Pulmonary artery endothelial cell (primary cell): ENCODE results near the gene FAM131B. TPM values are rescaled to one million over a fixed set of nuclear protein-coding genes. Genes with fewer than 3 reads are reported as not detected.
"Not testable (repeated sequence)": the region's sequence is repeated elsewhere in the genome, so short reads cannot be mapped to it uniquely, and the experiment has no call there.

ENCODE experiments used
- DNase-seq: peaks from one replicate; pipeline ENCODE4 v3.0.0-alpha.2; 2011; ENCODE audit warnings: low read depth, low spot score
- total RNA-seq: library from RNA; depleted of rRNA; stranded (reverse); fragments of >200 nt; gene quantifications from 2 replicates; pipeline ENCODE4 v1.2.3, GENCODE V29; 2014

Gene FAM131B
- 1.2 and 1.5 TPM in 2 replicates for total RNA-seq

DNA sequence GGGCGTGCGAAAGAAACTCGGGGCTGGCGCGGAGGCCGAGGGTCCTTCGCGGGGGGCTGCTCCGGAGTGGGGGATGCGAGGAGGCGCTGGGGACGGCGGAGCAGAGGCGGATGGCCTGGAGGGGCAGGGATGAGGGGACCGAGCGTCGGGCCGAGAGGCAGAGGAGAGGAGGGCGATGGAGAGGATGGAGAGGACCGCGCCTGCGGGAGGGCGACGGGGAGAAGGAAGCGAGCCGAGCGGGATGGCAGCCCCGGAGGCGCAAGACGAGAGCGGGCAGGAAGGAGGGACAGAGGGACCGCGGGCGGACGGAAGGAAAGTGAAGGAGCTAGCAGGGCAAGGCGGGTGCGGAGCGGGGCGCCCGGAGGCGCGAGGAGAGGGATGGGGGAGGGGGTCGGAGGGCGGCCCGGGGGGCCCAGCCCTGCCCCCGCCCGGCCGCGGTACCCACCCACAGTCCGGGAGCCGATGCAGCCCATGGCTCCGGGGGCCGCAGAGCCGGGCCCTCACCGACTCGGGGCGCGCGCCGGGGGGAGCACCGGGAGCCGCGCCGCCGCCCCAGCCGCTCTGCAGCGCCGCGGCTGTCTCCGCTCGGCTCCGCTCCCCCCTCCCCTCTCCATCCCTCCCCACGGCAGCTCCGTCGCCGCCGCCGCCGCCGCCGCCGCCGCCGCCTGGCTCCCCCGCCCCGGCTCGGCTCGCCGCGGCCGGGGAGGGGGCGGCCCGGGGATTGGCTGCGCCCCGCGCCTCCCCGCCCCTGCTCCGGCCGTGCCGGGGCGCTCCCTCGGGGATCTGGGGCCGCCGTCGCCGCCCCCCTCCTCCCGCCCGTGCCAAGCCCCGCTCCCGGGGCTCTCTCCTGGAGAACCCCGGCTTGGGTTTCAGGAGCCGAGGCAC, at the start of gene FAM131B:
TSS of gene FAM131B (minus strand) at position 583 of the 885 bp plus-strand sequence. CDS start at position 473, 110 bp downstream.
- DNase-seq: no peak

DNA sequence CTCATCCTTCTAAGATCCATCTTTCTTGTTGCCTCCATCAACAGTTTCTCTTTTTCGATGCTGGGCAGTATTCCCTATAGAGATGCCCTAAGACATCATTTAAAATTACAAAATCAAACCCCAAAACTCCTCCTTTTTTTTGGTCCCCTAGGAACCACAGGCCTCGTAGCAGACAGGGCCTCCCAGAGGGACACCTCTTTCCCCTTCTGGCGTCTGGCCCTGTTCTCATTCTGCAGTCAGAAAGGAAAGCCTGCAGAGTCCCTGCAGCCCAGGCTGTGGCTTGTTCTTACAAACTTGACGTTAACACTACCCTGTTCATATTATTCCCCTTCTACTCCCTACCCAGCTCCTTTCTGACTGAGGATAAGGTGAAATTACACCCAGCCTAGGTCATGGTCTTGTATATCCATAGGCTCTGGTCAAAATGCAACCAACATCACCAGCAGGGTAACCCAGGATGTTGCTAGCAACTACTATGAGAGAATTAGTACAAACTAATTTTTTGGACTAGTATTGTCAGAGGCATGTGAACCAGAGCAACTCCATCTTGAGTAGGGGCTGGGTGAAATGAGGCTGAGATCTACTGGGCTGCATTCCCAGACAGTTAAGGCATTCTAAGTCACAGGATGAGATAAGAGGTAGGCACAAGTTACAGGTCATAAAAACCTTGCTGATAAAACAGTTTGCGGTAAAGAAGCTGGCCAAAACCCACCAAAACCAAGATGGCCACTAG, 49.6 kb upstream of the FAM131B start:
- no peak for DNase-seq

DNA sequence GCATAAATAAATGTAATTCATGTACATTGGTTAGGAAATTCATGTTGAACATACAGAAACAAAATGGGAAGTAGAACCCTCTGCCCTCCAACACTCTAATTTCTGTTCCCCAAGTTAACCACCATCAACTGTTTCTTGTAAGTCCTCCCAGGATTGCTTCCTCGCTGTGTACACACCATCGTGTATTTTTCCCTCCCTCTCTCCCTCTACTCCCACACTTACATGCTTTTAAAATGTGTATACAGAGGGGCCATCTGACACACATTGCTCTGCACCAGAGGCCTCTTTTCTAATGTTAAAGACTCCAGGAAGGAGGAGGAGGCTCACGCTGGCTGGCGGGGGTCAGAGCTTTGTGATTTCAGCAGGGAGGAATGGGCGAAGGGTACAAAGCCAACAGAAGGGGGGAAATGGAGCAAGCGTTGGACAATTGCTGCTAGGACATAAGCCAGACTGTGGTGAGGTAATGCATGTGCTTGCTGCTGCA, 48.0 kb upstream of the FAM131B start:
- DNase-seq: no peak

DNA sequence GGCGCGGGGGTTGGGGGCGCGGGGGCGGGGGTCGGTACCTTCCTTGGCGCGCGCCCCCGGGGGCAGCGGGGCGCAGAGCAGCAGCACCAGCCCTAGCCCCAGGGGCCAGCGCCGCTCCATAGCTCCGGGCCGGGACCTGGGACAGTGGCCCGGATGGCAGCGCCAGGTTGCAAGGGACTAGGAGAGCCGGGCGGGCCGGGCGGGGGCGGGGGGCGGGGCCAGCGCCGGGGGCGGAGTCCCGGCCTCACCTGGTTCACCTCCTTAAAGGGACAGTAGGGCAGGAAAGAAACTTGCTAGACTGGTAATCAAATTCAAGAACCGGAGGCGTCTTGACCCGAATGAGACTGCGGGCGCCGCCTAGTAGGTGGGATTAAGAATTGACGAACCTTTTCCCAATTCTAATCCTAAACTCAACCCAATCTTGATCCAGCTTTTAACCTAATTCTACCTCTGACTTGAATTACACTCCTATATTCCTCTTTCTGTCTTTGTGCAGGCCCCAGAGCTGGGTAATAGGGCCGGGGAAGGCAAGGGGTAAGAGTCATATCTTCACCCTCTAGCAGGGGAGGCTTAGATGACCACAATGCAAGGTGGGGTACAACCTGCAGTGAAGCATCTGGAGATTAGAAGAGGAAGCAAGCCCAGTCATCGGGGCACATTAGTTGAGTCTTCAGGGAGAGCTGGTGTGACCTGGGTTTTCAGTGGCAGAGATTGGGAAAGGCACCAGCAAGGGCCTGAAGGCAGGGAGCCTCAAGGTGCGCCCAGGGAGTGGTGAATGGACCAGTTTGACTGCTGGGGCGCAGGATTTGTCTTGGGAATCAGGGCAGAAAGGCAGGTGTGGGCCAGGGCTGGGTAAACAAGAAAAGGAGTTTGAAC, 46.4 kb upstream of the FAM131B start, which contains the start of gene EPHA1:
TSS of gene EPHA1 (minus strand) at position 171 of the 876 bp plus-strand sequence. CDS start at position 120, 51 bp downstream.
- no peak for DNase-seq

DNA sequence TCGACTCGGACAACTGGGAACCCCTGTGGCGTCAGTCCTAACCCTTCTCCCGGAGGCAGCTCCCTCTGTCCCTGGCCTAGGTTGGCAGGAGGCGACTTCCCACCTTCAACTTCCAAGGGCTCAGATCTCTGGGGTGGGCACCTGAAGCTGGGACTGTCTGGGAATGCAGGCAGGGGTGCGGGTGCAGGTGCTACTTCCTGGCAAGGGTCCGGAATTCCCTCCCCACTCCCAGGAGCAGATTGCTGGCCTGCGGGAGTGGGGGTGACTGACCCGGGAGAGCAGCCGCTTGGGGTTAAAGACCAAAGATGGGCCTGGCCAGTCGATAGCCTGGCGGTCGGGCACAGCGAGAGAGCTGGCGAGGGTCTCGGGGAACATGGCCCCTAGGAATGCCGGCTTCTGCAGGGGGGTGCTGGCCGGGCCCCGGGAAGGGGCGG, 45.8 kb upstream of the FAM131B start:
- DNase-seq: no peak

DNA sequence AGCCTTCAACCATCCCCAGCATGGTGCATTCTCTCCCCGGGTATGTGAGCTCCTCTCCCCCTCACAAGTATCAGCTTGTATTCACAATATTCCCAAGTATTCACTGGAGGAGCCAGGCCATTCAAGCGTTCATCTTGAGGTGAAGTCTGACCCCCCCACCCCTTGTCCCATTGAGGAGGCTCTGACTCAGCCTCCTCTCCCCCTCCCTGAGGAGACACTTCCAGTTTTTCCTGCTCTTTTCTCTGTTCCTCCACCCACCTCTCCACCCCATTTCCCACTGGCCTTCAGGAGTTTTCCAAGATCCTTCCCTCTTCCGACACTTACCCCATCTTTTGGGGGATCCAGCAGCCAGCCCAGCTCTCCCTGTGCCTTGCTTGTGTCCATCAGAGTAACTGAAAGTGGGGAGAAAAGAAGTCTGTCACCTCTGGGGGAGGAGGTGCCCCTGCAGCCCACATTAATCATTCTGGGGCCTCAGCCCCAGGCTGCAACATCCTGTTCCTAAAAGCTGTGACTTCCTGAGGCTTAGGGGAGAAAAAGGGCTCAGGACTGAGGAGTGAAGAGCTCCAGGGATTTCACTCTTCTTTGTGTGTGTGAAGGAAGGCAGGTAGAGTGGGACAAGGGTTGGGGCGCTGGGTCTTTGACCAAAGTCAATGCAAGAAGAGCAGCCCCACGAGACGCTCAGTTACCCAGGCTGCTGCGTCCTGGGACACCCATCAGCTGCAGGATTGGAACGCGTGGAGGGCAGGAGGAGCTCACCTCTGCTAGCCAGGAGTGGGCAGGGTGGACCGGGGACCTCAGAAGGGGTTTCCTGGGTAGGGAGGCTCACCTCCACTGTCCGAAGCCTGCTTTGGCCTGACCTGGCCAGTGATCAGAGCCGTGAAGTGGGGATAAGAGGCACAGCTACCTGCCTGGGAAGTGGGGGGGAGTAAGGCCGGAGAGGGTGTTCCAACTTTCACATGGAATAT, 45.1 kb upstream of the FAM131B start:
- no peak for DNase-seq

DNA sequence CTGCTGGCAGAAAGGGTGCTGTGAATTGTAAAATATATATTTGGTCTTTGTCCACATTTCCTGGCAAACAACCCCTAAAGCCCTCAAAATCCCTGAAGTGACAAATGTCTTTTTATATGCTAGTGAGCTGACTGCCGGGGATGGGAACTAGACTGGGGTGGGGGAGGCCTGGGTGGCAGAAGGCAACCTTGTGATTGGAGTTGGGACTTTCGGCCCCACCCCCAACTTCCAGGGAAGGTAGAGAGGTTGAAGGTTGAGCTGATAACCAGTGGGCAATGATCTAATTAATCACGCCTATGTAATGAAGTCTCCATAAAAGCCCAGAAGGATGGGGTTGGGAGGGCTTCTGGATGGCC, 43.5 kb upstream of the FAM131B start:
- DNase-seq: no peak

DNA sequence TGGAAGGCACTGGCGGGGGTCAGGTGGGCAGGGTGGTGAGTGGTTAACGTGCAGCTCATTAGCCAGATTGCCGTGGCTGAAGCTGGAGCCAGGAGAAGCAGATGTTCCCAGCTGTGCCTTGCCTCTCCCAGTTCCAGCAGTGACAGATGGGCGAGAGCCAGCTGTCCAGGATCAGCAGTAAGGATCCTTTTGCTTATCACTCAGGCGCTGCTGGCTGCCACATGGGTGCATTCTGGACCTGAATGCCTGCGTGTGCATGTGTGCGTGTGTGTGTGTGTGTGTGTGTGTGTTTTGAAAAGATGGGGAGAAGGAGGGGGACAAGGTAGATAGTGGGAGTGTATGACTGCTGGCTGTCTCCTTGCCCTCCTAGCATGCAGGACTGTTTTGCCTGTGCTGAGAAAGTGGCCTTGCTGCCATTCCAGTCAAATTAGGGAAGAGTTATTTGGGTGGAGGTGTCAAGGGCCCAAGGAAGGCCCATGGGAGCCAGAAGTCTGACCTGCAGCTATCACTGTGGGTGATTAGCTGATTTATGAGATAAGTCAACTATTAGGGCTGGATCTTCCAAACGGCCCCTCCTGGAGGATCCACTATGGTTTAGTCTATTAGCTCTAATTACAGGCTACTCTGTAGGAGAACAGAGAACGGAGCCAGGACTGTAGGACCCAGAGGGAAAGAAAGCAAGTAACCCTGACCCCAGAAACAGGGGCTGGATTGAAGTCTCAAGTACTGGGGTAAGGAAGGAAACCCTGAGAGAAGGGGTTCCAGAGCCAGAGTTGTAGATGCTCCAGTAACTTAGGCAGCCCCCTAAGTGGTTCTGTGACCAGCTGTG, 42.9 kb upstream of the FAM131B start:
- DNase-seq: no peak

DNA sequence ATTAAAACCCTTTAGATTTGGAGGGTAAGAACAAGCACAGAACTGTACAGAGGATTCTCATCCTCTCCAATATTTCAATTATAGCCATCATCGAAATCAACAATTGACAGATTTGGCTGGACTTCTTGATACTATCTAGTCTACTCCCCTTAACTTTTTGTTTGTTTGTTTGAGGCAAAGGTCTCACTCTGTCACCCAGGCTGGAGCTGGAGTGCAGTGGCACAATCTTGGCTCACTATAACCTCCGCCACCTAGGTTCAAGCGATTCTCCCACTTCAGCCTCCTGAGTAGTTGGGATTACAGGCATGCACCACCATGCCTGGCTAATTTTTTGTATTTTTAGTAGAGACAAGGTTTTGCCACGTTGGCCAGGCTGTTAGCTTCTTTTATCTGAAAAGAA, 39.7 kb upstream of the FAM131B start:
- DNase-seq: not testable (repeated sequence)

DNA sequence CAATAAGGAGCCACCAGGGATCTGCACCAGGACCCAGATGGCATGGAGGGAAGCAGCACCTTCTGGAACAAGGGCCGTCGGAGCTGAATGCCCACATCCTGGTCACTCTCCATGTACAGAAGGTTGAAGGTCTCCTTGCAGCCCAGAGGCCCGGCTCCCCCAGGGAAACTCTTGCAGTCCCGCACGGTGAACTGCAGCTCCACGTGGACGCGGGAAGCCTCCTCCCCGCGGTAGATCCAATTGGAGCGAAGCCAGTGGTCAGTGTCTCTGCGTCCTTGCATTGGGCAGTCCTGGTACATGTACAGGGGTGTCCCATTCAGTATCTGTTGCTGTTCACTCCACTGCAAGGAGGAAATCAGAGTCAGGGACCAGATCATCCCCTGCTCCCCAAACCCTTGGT, 38.8 kb upstream of the FAM131B start:
- DNase-seq: no peak

DNA sequence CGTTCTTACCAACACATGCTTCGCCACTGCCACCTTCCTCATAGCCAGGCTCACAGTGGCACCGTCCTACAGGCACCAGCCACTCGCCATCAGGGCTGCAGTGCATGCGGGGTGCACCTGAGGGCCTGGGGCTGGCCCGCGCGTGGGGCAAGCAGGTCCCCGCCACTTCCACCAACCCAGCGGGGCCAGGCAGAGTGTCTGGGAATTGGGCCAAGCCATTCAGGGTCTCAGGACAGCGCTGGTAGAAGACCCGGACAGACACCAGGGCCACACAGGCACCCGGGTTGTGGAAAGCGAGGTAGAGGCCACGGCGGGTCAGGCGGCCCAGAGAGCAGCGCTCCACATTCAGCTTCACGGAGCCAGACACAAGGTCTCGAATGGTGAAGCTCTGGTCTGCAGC, 37.1 kb upstream of the FAM131B start:
- no peak for DNase-seq

DNA sequence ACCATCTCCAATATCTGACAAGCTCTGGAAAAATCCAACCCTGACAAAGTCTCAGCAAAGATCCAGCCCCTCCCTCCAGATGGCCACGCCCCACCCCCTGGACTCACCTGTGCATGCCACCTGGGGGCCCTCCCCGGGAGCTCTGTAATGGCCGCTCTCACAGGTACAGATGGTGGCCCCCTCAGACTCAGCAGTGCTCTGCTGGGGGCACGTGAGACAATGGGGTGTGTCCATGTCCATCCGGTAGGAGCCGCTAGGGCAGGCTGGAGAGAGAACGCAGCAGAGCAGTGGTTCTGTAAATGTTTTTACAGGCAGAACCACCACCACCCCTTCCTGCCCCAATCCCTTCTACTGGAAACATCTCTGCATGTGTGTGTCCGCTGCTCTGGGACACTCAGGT, 36.6 kb upstream of the FAM131B start:
- no peak for DNase-seq

DNA sequence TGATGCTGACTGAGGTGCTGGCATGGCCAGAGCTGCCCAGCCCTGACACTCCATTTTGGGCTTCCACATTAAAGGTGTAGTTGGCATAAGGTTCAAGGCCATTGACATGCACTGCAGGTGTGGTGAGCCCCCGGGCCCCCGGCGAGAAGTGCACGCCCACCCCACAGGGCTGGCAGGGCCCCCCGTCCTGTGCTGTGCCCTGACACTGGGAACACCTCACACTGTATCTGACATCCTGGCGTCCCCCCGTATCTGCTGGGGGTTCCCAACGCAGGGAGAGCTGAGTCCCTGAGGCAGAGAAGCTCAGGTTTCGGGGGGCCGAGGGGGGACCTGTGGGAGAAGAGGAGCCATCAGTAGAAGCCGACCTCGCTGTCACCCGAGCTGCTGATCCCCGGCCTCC, 36.1 kb upstream of the FAM131B start:
- DNase-seq: no peak

DNA sequence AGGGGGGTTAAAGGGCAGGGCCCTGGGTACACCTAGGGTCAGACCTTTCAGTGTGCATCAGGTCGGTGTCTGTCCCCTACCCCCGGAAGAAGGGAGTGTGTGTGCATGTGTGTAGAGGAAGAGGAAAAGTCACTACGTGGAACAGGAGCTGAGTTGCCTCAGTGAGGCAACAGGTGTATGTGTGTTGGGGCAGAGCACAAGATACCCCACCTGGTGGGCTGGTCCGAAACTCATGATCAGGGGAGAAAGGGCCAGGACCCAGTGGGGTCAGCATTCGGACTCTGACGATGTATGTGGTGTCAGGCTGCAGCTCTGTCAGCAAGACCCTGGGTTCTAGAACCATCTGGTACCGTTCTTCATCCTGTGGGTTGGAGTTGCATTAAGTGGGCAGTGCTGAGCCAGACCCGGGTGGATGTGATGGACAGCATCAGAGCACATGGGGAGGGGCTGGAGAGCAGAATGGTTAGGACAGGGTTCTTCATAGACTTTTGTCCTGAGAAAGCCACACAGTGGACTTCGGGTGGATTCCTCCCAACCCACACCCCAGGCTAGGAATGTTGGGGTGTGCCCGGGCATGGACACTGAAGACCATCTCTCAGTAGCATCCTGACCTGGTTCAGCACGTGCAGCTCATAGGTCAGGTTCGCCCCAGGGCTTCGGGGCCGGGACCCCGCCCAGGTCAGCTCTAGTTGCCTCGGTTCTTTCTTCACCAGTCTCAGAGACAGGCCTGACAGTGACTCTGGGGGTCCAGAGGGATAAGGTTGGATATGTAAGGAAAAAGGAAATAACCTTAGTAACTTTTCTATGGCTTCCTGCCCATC, 35.4 kb upstream of the FAM131B start:
- no peak for DNase-seq

DNA sequence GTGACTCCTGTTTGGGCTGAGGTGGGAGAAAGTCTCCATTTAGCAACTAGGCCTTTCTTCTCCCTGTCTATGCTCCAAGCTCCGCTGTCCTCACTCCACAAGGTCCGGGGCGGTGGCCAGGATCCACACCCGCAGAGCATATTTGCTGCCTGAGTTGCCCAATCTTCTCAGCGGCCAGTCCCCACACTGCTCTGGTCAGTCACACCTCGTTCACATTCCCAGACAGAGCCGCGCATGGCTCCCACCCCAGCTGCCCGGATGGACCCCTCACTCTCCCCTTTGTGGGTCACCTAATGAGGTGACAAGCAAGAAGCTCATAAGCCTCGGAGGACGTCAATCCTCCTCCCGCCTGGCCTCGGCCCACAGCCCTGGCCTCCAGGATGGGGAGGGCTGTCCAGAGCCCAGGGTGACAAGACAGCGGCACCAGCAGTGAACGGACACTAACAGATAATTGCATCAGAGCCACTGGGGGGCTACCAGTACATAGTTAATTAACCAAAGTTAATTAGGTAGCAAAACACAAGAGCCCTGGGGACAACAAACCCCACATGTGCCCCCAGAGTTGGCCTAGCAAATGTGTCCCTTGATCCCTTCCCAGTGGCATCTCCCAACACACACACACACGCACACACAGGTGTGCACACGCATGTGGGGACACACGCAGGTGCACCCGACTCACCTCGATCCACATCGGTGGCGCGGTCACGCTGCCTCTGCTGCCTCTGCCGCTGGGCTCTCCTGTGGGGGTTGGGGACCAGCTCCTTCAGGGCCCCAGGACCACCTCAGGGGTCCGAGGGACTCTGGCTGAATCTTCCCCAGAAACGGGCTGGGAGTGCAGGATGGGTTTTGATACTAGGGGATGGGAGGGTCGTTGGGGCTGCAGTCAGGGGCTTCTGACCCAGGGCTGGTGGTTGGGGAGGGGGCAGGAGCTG, 34.4 kb upstream of the FAM131B start:
- DNase-seq: no peak

DNA sequence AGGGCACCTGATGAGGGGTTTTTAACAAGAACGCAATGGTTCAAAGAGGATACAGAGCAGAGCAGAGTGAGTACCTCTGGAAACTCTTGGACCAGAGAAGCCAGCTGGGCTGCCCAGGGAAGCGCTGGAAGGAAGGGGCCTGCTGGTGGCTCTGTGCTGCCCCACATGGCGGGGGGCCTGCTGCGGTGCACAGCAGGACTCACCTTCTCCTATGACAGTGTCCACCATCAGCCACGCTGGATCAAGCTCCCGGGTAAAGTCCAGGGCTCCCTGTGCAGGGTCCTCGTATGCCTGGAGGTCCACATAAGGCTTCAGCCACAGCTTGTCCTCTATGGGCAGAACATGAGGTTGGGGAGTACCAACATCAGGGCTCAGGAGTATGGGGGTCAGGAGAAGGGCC, 33.7 kb upstream of the FAM131B start:
- DNase-seq: no peak
